Transverse colon (tissue), 4 donors: ENCODE measurements around the gene WSCD1. TPM values are rescaled to one million over a fixed set of nuclear protein-coding genes. Genes with fewer than 3 reads are reported as not detected.

Experiments
- DNase-seq: peaks from one replicate; pipeline ENCODE4 v3.0.0-alpha.2; 2019
- H3K27ac ChIP-seq, 4 donors: fragments of 200-600 bp; sonication (generic); 2 replicates each; pipeline ENCODE4 v1.5.1; 2016 to 2018; ENCODE audit warnings: inconsistent platforms in 4 of 4
- H3K27me3 ChIP-seq: fragments of 200-600 bp; sonication (generic); 2 replicates; pipeline ENCODE4 v1.5.1; 2017; ENCODE audit warnings: inconsistent platforms
- H3K36me3 ChIP-seq, 4 donors: fragments of 200-600 bp; sonication (generic); 2 replicates each; pipeline ENCODE4 v1.5.1; 2017 to 2019; ENCODE audit warnings: inconsistent platforms in 4 of 4
- H3K4me1 ChIP-seq, 4 donors: fragments of 200-600 bp; sonication (generic); 2 replicates each; pipeline ENCODE4 v1.5.1; 2017 to 2020; ENCODE audit warnings: inconsistent platforms in 4 of 4
- H3K4me3 ChIP-seq, 4 donors: fragments of 200-600 bp; sonication (generic); 1 replicate in 1 of 4; 2 replicates in 3 of 4; pipeline versions ENCODE4 v1.5.1 to v1.6.1; 2017 to 2019; ENCODE audit warnings: inconsistent platforms in 4 of 4
- H3K9me3 ChIP-seq, 2 donors: fragments of 200-600 bp; sonication (generic); 2 replicates each; pipeline ENCODE4 v1.5.1; 2017 to 2019; ENCODE audit warnings: inconsistent platforms in 2 of 2
- EP300 ChIP-seq: sonication (generic); formaldehyde crosslinking; IDR thresholded peaks from one replicate; pipeline ENCODE4 v1.6.1; 2017; ENCODE audit warnings: antibody characterized with exemption, low read depth
- POLR2A ChIP-seq: fragments of 450-650 bp; IDR thresholded peaks from one replicate; pipeline ENCODE4 v1.6.1; 2016; ENCODE audit warnings: antibody characterized with exemption, mild to moderate bottlenecking, moderate library complexity
- POLR2AphosphoS5 ChIP-seq, 3 donors: sonication (generic); formaldehyde crosslinking; IDR thresholded peaks; one replicate each; pipeline ENCODE4 v1.6.1; 2016; ENCODE audit warnings: antibody characterized with exemption in 3 of 3
- WGBS, 2 donors: methylation state at CpG; one replicate each; pipeline ENCODE4 v1.1.5; 2018; ENCODE audit warnings: low coverage in 1 of 2; 5-methylcytosine and 5-hydroxymethylcytosine counted together
- in situ Hi-C, 4 donors: fragments of 200-750 bp; cut with MboI; loops; one replicate each; pipeline versions ENCODE4 v1.15.0 to v1.15.1; 2017; ENCODE audit warnings: low sequenced_read_pairs in 3 of 4, low pct_ligation_motif_present in 1 of 4, low pct_unique_long_range_greater_than_20kb in 1 of 4
- intact Hi-C: fragments of 100-400 bp; cut with DNase I; formaldehyde crosslinking; loops from one replicate; pipeline ENCODE4 v1.15.1; 2023; ENCODE audit warnings: low total_unique reads
- total RNA-seq, 4 donors: library from RNA; depleted of rRNA; stranded (reverse); fragments of >200 nt; gene quantifications; one replicate each; pipeline ENCODE4 v1.1.0, GENCODE V29; 2016
- TF ChIP-seq, protein P1 (sequence below), 5 experiments: fragments of 200-600 bp in 3 of 5; fragments of 450-650 bp in 2 of 5; sonication (generic) in 3 of 5; IDR thresholded peaks; 1 replicate in 2 of 5; 2 replicates in 3 of 5; pipeline ENCODE4 v1.5.1; 2016 to 2017; ENCODE audit warnings: antibody characterized with exemption in 5 of 5, inconsistent platforms in 3 of 5, mild to moderate bottlenecking in 2 of 5, moderate library complexity in 1 of 5

WSCD1 gene
- total RNA-seq, 4 donors from 2014 or later: 23.7 to 58.4 (median 33.7) TPM

DNA sequence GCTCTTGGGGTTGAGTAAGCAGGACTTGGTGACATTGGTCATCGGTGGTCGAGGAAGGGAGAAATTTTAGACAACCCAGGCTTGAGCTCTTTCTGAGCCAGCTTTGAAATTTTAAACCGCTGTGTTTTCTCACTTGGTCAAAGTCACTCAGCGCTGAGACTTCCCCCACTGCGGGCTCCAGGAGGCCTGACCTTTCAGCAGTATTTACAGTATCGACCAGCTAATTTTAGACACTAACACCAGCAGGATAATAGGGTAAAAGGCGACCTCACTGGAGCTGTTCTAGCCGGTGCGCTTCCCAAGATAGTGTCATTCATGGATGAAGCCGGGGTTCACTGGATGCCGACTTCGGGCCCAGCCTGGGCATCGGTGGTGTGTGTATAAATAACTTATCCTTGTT lies 29.7 kb upstream of the WSCD1 start:
- in situ Hi-C loops: loop anchor here in 1 of 4 donors (25.0 kb wide), 1 partner anchor 97 kb away; no protein-coding TSS in a partner anchor
- WGBS, 2 donors: 77 to 82% methylated on average over 5 to 13 of the region's 13 CpGs

GRCh38 chr17:6041246-6041645 lies 28.9 kb upstream of the WSCD1 start:
- WGBS, 2 donors: 79% methylated on average over 13 of the region's 13 CpGs; no CpG with 5 or more reads in 1 of the 2 donors
- DNase-seq: no peak
- TF ChIP-seq POLR2A: no peak
- no peak for TF ChIP-seq EP300
- TF ChIP-seq, protein P1, sequence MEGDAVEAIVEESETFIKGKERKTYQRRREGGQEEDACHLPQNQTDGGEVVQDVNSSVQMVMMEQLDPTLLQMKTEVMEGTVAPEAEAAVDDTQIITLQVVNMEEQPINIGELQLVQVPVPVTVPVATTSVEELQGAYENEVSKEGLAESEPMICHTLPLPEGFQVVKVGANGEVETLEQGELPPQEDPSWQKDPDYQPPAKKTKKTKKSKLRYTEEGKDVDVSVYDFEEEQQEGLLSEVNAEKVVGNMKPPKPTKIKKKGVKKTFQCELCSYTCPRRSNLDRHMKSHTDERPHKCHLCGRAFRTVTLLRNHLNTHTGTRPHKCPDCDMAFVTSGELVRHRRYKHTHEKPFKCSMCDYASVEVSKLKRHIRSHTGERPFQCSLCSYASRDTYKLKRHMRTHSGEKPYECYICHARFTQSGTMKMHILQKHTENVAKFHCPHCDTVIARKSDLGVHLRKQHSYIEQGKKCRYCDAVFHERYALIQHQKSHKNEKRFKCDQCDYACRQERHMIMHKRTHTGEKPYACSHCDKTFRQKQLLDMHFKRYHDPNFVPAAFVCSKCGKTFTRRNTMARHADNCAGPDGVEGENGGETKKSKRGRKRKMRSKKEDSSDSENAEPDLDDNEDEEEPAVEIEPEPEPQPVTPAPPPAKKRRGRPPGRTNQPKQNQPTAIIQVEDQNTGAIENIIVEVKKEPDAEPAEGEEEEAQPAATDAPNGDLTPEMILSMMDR (IDR thresholded peaks at IDR 0.05): no peak
- TF ChIP-seq POLR2AphosphoS5 (IDR thresholded peaks at IDR 0.05): no peak
- in situ Hi-C loops (loop anchor here in 1 of 4 donors (25.0 kb wide), 1 partner anchor 96 kb away; no protein-coding TSS in a partner anchor), intact Hi-C loops (no loop called here)
- Histone ChIP-seq H3K4me1 (no peaks in the 10 kb centered on the region), H3K27me3 (no peaks in the 10 kb centered on the region), H3K27ac (no peak overlapping the region), H3K4me3 (no peak overlapping the region), H3K36me3 (no peaks in the 10 kb centered on the region), H3K9me3 (no peaks in the 10 kb centered on the region)

More for the DNA sequence above, 29.7 kb upstream of the WSCD1 start:
- Histone ChIP-seq H3K4me1 (no peaks in the 10 kb centered on the region), H3K27me3 (no peaks in the 10 kb centered on the region), H3K36me3 (no peaks in the 10 kb centered on the region), H3K9me3 (no peaks in the 10 kb centered on the region), H3K4me3 (no peak overlapping the region), H3K27ac (no peak overlapping the region)
- intact Hi-C loops: no loop called here
- DNase-seq: no peak
- TF ChIP-seq, protein P1 (IDR thresholded peaks at IDR 0.05): no peak
- TF ChIP-seq EP300 (no peak), POLR2AphosphoS5 (IDR thresholded peaks at IDR 0.05) (no peak), POLR2A (no peak)

DNA sequence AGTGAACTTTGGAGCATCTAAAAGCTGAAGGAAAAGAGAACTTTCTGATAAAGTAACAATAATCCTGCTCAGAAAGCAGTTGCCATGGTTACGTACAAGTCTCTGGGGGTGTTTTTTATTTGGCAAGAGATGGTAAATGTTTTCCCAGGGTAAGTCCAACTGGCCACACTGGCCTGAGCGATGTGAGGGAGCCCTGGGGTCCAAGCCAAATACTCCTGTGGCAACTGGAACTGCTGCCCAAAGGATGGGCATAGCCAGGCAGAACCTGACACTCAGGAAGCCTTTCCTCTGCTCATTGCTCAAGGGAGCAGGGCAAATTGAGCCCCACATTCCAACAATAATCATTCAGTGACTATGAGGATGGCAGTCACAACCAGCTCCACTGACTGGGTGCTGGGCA lies 26.8 kb upstream of the WSCD1 start:
- H3K4me1 ChIP-seq: no peaks in the 10 kb centered on the region
- WGBS, 2 donors: 73 to 100% methylated on average over 1 to 2 of the region's 2 CpGs
- TF ChIP-seq POLR2A: no peak
- no peak for TF ChIP-seq EP300
- TF ChIP-seq, protein P1 (IDR thresholded peaks at IDR 0.05): no peak
- no peak for TF ChIP-seq POLR2AphosphoS5 (IDR thresholded peaks at IDR 0.05)
- H3K9me3 ChIP-seq: no peaks in the 10 kb centered on the region
- intact Hi-C loops: no loop called here
- no peak overlapping the region for H3K27ac ChIP-seq
- no peaks in the 10 kb centered on the region for H3K27me3 ChIP-seq
- no peak overlapping the region for H3K4me3 ChIP-seq
- DNase-seq: no peak
- H3K36me3 ChIP-seq: no peaks in the 10 kb centered on the region
- in situ Hi-C loops: loop anchor here in 1 of 4 donors (25.0 kb wide), 1 partner anchor 94 kb away; no protein-coding TSS in a partner anchor

- TF ChIP-seq, protein P1 (IDR thresholded peaks at IDR 0.05): no peak
- TF ChIP-seq POLR2A (no peak), EP300 (no peak), POLR2AphosphoS5 (IDR thresholded peaks at IDR 0.05) (no peak)
- WGBS, 2 donors: 75 to 84% methylated on average over 2 to 6 of the region's 6 CpGs
- H3K36me3 ChIP-seq: no peaks in the 10 kb centered on the region
- intact Hi-C loops: no loop called here
- H3K27me3 ChIP-seq: no peaks in the 10 kb centered on the region
- no peak for DNase-seq
- H3K9me3 ChIP-seq: no peaks in the 10 kb centered on the region
- H3K4me1 ChIP-seq: no peaks in the 10 kb centered on the region
- no peak overlapping the region for H3K4me3 ChIP-seq
- in situ Hi-C loops: loop anchor here in 1 of 4 donors (25.0 kb wide), 1 partner anchor 93 kb away; no protein-coding TSS in a partner anchor
- H3K27ac ChIP-seq: no peak overlapping the region
These were observed 25.9 kb upstream of the WSCD1 start for GRCh38 chr17:6044261-6044660.
